G401 (cell line): ENCODE measurements around the gene CAMK2A. TPM values are rescaled to one million over a fixed set of nuclear protein-coding genes. Genes with fewer than 3 reads are reported as not detected.
A peak's percentile ranks its signal among the peaks of the same experiment; 100 is the strongest.

Source experiments
- DNase-seq: peaks from one replicate; pipeline ENCODE4 v3.0.0-alpha.2; 2015; ENCODE audit warnings: low spot score
- in situ Hi-C: cut with HindIII; loops from 2 replicates; pipeline ENCODE4 v1.10.0; 2016; ENCODE audit warnings: low sequenced_read_pairs, mixed read lengths
- total RNA-seq: library from RNA; depleted of rRNA; stranded (reverse); fragments of >200 nt; shearing (Covaris generic); gene quantifications from 2 replicates; pipeline ENCODE4 v1.2.3, GENCODE V29; 2014

Gene CAMK2A
- total RNA-seq, 1 experiment from 2014 or later, result 0.31 TPM

- no peak for DNase-seq
- in situ Hi-C loops, result no loop called here
These were observed 83.3 kb downstream of the CAMK2A start for GRCh38 chr5:150206098-150206778.

GRCh38 chr5:150204590-150204960, 85.0 kb downstream of the CAMK2A start:
- no peak for DNase-seq
- in situ Hi-C loops, result no loop called here

GRCh38 chr5:150203832-150204589, 85.6 kb downstream of the CAMK2A start:
- peak; percentile 47 for DNase-seq
- in situ Hi-C loops, result no loop called here

- in situ Hi-C loops, result no loop called here
- peak; percentile 83 for DNase-seq
These were observed 87.1 kb downstream of the CAMK2A start for GRCh38 chr5:150202501-150202900.

GRCh38 chr5:150197476-150197875, 92.1 kb downstream of the CAMK2A start:
- in situ Hi-C loops, result no loop called here
- no peak for DNase-seq

- in situ Hi-C loops, result no loop called here
- no peak for DNase-seq
These were observed 92.6 kb downstream of the CAMK2A start for GRCh38 chr5:150196986-150197385.

GRCh38 chr5:150196514-150196913, 93.1 kb downstream of the CAMK2A start:
- DNase-seq, result no peak
- in situ Hi-C loops, result no loop called here

GRCh38 chr5:150195736-150196485, 93.7 kb downstream of the CAMK2A start:
- in situ Hi-C loops, result no loop called here
- DNase-seq, result no peak

GRCh38 chr5:150192462-150192861, 97.1 kb downstream of the CAMK2A start:
- in situ Hi-C loops, result no loop called here
- peak; percentile 77 for DNase-seq

- in situ Hi-C loops, result no loop called here
- peak; percentile 53 for DNase-seq
These were observed 98.6 kb downstream of the CAMK2A start for GRCh38 chr5:150190987-150191386.

GRCh38 chr5:150190503-150190979, 99.0 kb downstream of the CAMK2A start:
- peak; percentile 18 for DNase-seq
- in situ Hi-C loops, result no loop called here

- DNase-seq, result peak; percentile 53
- in situ Hi-C loops, result no loop called here
These were observed 99.7 kb downstream of the CAMK2A start, which contains the start of gene SLC6A7 for GRCh38 chr5:150189728-150190502. Gene SLC6A7 (plus strand): TSS chr5:150190062. CDS start chr5:150190328, 266 bp downstream.

GRCh38 chr5:150189326-150189725, 100.2 kb downstream of the CAMK2A start:
- peak; percentile 26 for DNase-seq
- in situ Hi-C loops, result no loop called here

GRCh38 chr5:150188146-150188842, 101.3 kb downstream of the CAMK2A start:
- in situ Hi-C loops, result no loop called here
- no peak for DNase-seq

GRCh38 chr5:150186897-150187296, 102.7 kb downstream of the CAMK2A start:
- in situ Hi-C loops, result no loop called here
- peak; percentile 94 for DNase-seq

- DNase-seq, result no peak
These were observed 103.4 kb downstream of the CAMK2A start for GRCh38 chr5:150186137-150186536.

GRCh38 chr5:150184990-150185912, 104.3 kb downstream of the CAMK2A start:
- in situ Hi-C loops, result no loop called here
- no peak for DNase-seq

More at GRCh38 chr5:150186137-150186536, 103.4 kb downstream of the CAMK2A start:
- in situ Hi-C loops, result no loop called here
